Astrocyte (in vitro differentiated cells and primary cell): Measurements from ENCODE around the gene IMMP2L. TPM values are rescaled to one million over a fixed set of nuclear protein-coding genes. Genes with fewer than 3 reads are reported as not detected.

ENCODE experiments used
- DNase-seq: peaks from one replicate; pipeline ENCODE4 v3.0.0-alpha.2; 2010; ENCODE audit warnings: low read depth
- FAIRE-seq: peaks from 2 replicates; lab custom pipeline; 2011; peaks lifted over from hg19 to GRCh38; lab: Jason Lieb, UNC
- H2AFZ ChIP-seq: 2 replicates; pipeline ENCODE4 v1.6.0; 2012; ENCODE audit warnings: low read depth, low read length, inconsistent platforms
- H3K27ac ChIP-seq: 2 replicates; pipeline ENCODE4 v1.5.1; 2011; ENCODE audit warnings: low read depth, low read length, inconsistent platforms
- H3K27me3 ChIP-seq: 2 replicates; pipeline ENCODE4 v1.6.0; 2011; ENCODE audit warnings: low read length, inconsistent platforms; ENCODE audit not compliant: insufficient read depth
- H3K36me3 ChIP-seq: 2 replicates; pipeline ENCODE4 v1.5.1; 2011; ENCODE audit warnings: low read length, inconsistent platforms; ENCODE audit not compliant: insufficient read depth
- H3K4me1 ChIP-seq: 2 replicates; pipeline ENCODE4 v1.5.1; 2011; ENCODE audit warnings: low read length, inconsistent platforms; ENCODE audit not compliant: insufficient read depth
- H3K4me2 ChIP-seq: 2 replicates; pipeline ENCODE4 v1.6.0; 2012; ENCODE audit warnings: low read length, inconsistent platforms
- H3K4me3 ChIP-seq: 2 replicates; pipeline ENCODE4 v1.5.1; 2011; ENCODE audit warnings: low read depth, mild to moderate bottlenecking, low read length, inconsistent platforms; ENCODE audit not compliant: insufficient read depth
- H3K79me2 ChIP-seq: 2 replicates; pipeline ENCODE4 v1.6.0; 2012; ENCODE audit warnings: mild to moderate bottlenecking, low read length, inconsistent platforms; ENCODE audit not compliant: insufficient read depth
- H3K9ac ChIP-seq: 2 replicates; pipeline ENCODE4 v1.6.0; 2012; ENCODE audit warnings: mild to moderate bottlenecking, low read length, inconsistent platforms
- H3K9me3 ChIP-seq: 2 replicates; pipeline ENCODE4 v1.5.1; 2012; ENCODE audit warnings: low read depth, mild to moderate bottlenecking, low read length, inconsistent platforms; ENCODE audit not compliant: insufficient read depth
- H4K20me1 ChIP-seq: 2 replicates; pipeline ENCODE4 v1.6.0; 2012; ENCODE audit warnings: low read length, inconsistent platforms; ENCODE audit not compliant: insufficient read depth
- H3K27ac Mint-ChIP-seq: one replicate; pipeline ENCODE4 v1.8.0; 2021; ENCODE audit warnings: mild to moderate bottlenecking, mixed read lengths; ENCODE audit not compliant: unreplicated experiment
- H3K27me3 Mint-ChIP-seq: one replicate; pipeline ENCODE4 v1.8.0; 2021; ENCODE audit warnings: low read depth, mixed read lengths; ENCODE audit not compliant: unreplicated experiment
- H3K36me3 Mint-ChIP-seq: one replicate; pipeline ENCODE4 v1.8.0; 2021; ENCODE audit warnings: low read depth, mixed read lengths; ENCODE audit not compliant: unreplicated experiment
- H3K4me1 Mint-ChIP-seq: one replicate; pipeline ENCODE4 v1.8.0; 2021; ENCODE audit warnings: low read depth, mixed read lengths; ENCODE audit not compliant: unreplicated experiment
- H3K4me3 Mint-ChIP-seq: one replicate; pipeline ENCODE4 v1.8.0; 2021; ENCODE audit warnings: mild to moderate bottlenecking, moderate library complexity, mixed read lengths; ENCODE audit not compliant: unreplicated experiment
- H3K9me3 Mint-ChIP-seq: one replicate; pipeline ENCODE4 v1.8.0; 2021; ENCODE audit warnings: mild to moderate bottlenecking, mixed read lengths; ENCODE audit not compliant: unreplicated experiment
- EZH2 ChIP-seq: IDR thresholded peaks from 2 replicates; pipeline ENCODE4 v1.6.1; 2012; ENCODE audit warnings: mild to moderate bottlenecking, low read length, inconsistent platforms; ENCODE audit not compliant: insufficient read depth
- total RNA-seq: library from RNA; stranded (reverse); gene quantifications from 2 replicates; pipeline ENCODE4 v1.2.1, GENCODE V29; 2021
- TF ChIP-seq, protein P1 (sequence below): IDR thresholded peaks from 2 replicates; pipeline ENCODE4 v1.5.1; 2011; ENCODE audit warnings: low read depth, mild to moderate bottlenecking, inconsistent platforms, low read length, moderate library complexity; ENCODE audit not compliant: insufficient read depth

The IMMP2L gene
- total RNA-seq, 1 donor from 2014 or later = 13.8 TPM

DNA sequence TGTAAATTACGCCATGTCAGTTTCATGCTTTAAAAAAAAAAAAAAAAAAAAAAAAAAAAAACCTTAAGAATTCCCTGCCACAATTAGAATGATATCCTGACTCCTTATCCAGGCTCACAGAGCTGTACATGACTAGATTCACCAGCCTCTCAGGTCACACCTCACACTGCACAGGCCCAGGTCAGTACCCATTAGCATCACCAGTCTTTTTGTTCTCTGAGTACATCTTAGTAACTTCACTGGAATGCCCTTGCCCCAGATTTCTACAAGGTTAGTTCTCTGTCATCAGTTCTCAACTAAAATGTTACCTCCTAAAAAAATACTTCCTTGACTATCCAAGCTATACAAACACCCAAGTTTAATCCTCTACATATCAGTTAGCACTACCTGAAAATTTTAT lies 260.4 kb downstream of the IMMP2L start:
- no peak overlapping the region for H3K4me3 ChIP-seq
- no peak overlapping the region for H2AFZ ChIP-seq
- Mint-ChIP-seq H3K4me3 (no peak overlapping the region), H3K27me3 (no peaks in the 10 kb centered on the region), H3K27ac (no peak overlapping the region), H3K9me3 (no peaks in the 10 kb centered on the region), H3K36me3 (no peaks in the 10 kb centered on the region), H3K4me1 (no peaks in the 10 kb centered on the region)
- H3K9me3 ChIP-seq = no peaks in the 10 kb centered on the region
- H3K27ac ChIP-seq = no peak overlapping the region
- no peaks in the 10 kb centered on the region for H4K20me1 ChIP-seq
- H3K36me3 ChIP-seq = no peaks in the 10 kb centered on the region
- no peaks in the 10 kb centered on the region for H3K27me3 ChIP-seq
- DNase-seq (no peak), FAIRE-seq (no peak)
- no peaks in the 10 kb centered on the region for H3K4me1 ChIP-seq
- no peak overlapping the region for H3K4me2 ChIP-seq
- H3K9ac ChIP-seq = no peak overlapping the region
- no peaks in the 10 kb centered on the region for H3K79me2 ChIP-seq
- TF ChIP-seq, protein P1, sequence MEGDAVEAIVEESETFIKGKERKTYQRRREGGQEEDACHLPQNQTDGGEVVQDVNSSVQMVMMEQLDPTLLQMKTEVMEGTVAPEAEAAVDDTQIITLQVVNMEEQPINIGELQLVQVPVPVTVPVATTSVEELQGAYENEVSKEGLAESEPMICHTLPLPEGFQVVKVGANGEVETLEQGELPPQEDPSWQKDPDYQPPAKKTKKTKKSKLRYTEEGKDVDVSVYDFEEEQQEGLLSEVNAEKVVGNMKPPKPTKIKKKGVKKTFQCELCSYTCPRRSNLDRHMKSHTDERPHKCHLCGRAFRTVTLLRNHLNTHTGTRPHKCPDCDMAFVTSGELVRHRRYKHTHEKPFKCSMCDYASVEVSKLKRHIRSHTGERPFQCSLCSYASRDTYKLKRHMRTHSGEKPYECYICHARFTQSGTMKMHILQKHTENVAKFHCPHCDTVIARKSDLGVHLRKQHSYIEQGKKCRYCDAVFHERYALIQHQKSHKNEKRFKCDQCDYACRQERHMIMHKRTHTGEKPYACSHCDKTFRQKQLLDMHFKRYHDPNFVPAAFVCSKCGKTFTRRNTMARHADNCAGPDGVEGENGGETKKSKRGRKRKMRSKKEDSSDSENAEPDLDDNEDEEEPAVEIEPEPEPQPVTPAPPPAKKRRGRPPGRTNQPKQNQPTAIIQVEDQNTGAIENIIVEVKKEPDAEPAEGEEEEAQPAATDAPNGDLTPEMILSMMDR = no peak
- TF ChIP-seq EZH2 = no peak

DNA sequence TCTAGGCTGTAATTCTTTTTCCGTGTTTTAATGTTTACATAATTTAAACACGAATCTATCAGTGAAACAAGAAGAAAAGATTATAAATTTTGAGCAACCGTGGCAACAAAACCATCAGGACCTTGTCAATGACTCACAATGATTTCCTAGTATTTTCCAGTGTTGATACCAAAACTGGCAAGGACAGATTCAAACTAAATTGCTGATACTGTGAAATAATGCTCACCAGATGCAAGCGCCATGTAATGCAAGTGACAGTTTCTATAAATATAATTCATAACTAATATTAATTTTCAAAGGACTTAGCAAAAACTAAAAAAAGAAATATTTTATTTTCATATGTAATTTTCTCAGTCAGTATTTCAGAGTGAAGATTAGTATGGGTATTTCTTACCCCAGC lies 267.8 kb downstream of the IMMP2L start:
- no peak overlapping the region for H3K4me2 ChIP-seq
- no peak overlapping the region for H3K4me3 Mint-ChIP-seq
- H2AFZ ChIP-seq = no peak overlapping the region
- H3K79me2 ChIP-seq = no peaks in the 10 kb centered on the region
- no peaks in the 10 kb centered on the region for H3K36me3 ChIP-seq
- TF ChIP-seq, protein P1 = no peak
- no peak for TF ChIP-seq EZH2
- DNase-seq = no peak
- no peaks in the 10 kb centered on the region for H3K27me3 ChIP-seq
- H3K4me1 Mint-ChIP-seq = no peaks in the 10 kb centered on the region
- H3K27ac Mint-ChIP-seq = no peak overlapping the region
- no peaks in the 10 kb centered on the region for H3K9me3 Mint-ChIP-seq
- H3K9ac ChIP-seq = no peak overlapping the region
- no peak overlapping the region for H3K27ac ChIP-seq
- no peaks in the 10 kb centered on the region for H3K9me3 ChIP-seq
- no peaks in the 10 kb centered on the region for H4K20me1 ChIP-seq
- no peak for FAIRE-seq
- H3K4me3 ChIP-seq = no peak overlapping the region
- no peaks in the 10 kb centered on the region for H3K36me3 Mint-ChIP-seq
- H3K27me3 Mint-ChIP-seq = no peaks in the 10 kb centered on the region
- H3K4me1 ChIP-seq = no peaks in the 10 kb centered on the region

DNA sequence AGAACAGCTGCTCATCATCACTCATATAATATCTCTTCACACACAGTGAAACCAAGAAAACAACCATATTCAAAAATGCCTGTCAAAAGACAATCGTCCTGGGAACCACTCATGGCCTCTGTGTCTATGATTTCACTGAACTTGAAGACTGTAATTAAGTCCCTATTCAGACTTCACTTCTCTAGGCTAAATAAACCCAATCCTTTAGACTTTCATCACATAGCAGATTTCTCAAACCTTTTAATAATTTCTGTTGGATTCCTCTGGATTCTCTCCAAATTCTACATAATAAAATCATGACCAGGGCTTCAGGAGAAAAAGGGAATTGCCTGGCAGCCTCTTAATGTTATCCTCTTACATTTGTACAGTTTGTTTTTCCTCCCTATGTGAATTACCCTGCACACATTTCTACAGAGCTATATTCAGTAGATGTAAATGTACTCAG lies 270.2 kb downstream of the IMMP2L start:
- H2AFZ ChIP-seq = no peak overlapping the region
- no peak overlapping the region for H3K27ac ChIP-seq
- FAIRE-seq = no peak
- no peaks in the 10 kb centered on the region for H3K79me2 ChIP-seq
- H3K4me1 ChIP-seq = no peaks in the 10 kb centered on the region
- no peaks in the 10 kb centered on the region for H4K20me1 ChIP-seq
- no peak overlapping the region for H3K4me3 Mint-ChIP-seq
- no peaks in the 10 kb centered on the region for H3K27me3 Mint-ChIP-seq
- H3K36me3 Mint-ChIP-seq = no peaks in the 10 kb centered on the region
- H3K27ac Mint-ChIP-seq = no peak overlapping the region
- no peaks in the 10 kb centered on the region for H3K36me3 ChIP-seq
- no peak for DNase-seq
- TF ChIP-seq EZH2 = no peak
- TF ChIP-seq, protein P1 = no peak
- H3K4me2 ChIP-seq = no peak overlapping the region
- peaks cover 2% of the 10 kb centered on the region for H3K9me3 Mint-ChIP-seq
- H3K9me3 ChIP-seq = no peaks in the 10 kb centered on the region
- no peaks in the 10 kb centered on the region for H3K4me1 Mint-ChIP-seq
- no peak overlapping the region for H3K4me3 ChIP-seq
- no peak overlapping the region for H3K9ac ChIP-seq
- H3K27me3 ChIP-seq = no peaks in the 10 kb centered on the region
